ENCODE results near the gene SBK2.

The SBK2 gene

DNA sequence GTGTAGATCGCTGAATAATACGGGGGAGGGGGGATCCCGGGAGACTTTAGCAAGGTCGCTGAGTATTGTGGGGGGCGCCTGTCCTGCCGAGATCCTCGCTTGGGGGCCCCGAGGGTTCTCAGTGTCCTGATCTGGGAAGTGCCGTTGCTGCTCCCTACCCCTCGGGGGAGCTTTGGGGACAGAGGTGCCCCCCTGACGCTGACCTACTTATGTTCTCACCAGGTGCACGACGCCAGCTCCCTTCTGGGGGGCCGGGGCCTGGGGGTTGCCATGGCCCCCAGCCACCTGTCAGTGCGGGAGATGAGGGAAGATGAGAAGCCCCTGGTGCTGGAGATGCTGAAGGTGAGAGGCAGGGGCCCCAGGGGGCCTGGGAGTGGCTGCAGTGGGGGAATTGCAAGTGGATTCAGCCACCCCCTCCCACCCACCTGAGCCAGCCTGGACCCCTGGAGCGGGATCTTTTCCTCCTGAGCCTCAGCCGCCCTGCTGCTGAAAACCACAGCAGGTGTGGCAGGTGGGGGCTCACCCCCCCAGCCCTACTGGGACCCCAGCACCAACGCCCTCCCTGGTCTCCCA is 51.4 kb downstream of the SBK2 start:
- no peak for DNase-seq

DNA sequence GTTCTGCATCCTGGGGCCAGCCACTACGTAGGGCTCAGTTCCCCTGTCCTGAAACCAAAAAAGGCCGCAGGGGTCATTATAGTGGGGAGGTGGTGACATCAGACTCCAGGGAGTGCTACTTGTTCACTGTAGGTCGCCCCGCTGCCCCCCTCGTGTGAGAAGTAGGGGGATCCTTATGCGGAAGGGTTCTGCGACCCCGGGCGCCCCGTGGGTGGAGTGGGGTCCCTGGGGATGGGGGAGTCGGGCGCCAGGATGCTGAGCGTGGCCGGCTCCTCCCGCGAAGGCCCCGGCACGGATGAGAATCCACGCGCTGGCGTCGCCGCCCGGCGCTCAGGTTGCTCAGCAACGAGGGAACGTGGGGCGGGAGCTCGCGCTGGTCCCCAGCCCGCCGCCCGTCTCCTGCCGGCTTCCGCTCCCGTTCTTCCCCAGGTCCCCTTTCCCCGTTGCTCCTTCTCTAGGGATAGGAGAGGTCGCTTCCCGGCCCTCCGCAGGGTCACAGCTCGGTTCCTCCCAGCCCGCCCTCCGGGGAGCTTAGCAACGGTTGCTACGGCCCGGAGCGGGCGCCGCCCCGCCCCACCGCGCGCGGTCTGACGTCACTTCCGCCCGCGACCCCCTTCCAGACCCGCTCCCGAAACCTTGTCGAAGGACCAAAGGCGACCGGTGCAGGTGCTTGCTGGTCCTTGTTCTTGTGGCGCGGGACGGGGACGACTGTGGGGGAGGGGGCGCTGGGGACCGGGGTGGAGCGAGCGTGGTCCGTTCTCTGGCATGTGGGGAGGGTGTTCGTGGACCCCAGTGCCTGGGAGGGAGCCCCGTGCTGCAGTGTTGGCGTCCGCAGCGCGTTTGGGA is 52.1 kb downstream of the SBK2 start, which contains the start of gene NAT14:
TSS of gene NAT14 (plus strand) at position 596 of the 846 bp plus-strand sequence. CDS start 521 bp downstream, outside the sequence.
- DNase-seq: peak; percentile 74

DNA sequence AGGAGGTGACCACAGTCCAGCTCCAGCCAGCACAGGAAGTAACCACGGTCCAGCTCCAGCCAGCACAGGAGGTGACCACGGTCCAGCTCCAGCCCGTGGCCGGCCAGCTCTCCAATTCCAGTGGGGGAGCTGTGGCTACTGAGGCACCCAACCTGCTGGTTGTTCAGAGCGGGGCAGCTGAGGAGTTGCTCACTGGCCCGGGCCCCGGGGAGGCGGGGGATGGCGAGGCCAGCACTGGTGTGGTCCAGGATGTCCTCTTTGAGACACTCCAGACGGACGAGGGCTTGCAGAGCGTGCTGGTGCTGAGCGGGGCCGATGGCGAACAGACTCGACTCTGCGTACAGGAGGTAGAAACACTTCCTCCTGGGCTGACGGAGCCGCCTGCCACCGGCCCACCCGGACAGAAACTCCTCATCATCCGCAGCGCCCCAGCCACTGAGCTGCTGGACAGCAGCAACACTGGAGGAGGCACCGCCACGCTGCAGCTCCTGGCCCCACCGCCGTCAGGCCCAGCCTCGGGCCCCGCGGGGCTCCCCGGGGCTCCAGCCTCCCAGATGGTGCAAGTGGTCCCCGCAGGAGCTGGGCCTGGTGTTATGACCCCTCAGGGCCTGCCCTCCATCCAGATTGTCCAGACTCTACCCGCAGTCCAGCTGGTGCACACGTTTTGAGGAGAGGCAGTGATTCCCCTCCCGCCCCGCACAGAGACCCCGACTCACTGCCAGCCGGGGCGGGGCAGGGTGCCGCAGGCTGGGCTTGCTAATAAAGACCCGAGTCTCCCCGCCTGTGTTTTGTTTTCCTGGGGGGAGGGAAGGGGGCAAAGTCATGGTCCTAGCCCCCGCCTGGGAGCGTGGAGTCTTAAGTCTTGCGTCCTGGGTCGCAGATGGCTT is 53.0 kb downstream of the SBK2 start:
- DNase-seq: no peak

DNA sequence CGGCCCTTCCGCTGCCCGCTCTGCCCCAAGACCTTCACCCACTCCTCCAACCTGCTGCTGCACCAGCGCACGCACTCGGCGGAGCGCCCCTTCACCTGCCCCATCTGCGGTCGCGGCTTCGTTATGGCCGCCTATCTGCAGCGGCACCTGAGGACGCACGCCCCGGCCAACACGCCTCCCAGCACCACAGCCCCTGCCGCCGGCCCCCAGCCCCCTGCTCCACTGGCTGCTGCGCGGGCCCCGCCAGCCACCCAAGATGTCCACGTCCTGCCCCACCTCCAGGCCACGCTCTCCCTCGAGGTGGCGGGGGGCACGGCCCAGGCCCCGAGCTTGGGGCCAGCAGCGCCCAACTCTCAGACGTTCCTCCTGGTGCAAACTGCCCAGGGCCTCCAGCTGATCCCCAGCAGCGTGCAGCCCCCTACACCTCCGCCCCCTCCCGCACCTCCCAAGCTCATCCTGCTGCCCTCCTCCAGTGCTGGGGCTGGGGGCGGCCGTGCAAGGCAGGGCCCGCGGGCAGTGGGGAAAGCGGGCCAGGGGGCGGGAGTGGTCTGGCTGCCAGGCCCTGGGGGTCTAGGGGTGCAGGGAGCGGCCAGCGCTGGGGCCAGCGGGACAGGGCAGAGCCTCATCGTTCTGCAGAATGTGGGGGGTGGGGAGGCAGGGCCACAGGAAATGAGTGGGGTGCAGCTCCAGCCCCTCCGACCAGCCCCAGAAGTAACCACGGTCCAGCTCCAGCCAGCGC is 53.8 kb downstream of the SBK2 start:
- DNase-seq: no peak

DNA sequence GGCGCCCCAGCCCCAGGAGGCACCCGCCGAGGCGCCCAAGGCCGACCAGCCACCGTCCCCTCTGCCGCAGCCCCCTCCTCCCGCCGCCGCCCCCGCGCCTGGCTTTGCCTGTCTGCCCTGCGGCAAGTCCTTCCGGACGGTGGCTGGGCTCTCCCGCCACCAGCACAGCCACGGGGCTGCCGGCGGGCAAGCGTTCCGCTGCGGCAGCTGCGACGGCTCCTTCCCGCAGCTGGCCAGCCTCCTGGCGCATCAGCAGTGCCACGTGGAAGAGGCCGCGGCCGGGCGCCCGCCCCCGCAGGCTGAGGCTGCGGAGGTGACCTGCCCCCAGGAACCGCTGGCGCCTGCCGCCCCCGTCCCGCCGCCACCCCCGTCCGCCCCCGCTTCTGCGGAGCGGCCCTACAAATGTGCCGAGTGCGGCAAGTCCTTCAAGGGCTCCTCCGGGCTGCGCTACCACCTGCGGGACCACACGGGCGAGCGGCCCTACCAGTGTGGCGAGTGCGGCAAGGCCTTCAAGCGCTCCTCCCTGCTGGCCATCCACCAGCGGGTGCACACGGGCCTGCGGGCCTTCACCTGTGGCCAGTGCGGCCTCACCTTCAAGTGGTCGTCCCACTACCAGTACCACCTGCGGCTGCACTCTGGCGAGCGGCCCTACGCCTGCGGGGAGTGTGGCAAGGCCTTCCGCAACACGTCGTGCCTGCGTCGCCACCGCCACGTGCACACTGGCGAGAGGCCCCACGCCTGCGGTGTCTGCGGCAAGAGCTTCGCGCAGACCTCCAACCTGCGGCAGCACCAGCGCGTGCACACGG is 54.6 kb downstream of the SBK2 start:
- DNase-seq: no peak

DNA sequence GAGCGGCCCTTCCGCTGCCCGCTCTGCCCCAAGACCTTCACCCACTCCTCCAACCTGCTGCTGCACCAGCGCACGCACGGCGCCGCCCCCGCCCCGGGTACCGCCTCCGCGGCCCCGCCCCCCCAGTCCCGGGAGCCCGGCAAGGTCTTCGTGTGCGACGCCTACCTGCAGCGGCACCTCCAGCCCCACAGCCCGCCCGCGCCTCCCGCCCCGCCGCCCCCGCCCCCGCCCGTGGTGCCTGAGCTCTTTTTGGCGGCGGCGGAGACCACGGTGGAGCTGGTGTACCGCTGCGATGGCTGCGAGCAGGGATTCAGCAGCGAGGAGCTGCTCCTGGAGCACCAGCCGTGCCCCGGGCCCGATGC is 55.2 kb downstream of the SBK2 start:
- DNase-seq: no peak

DNA sequence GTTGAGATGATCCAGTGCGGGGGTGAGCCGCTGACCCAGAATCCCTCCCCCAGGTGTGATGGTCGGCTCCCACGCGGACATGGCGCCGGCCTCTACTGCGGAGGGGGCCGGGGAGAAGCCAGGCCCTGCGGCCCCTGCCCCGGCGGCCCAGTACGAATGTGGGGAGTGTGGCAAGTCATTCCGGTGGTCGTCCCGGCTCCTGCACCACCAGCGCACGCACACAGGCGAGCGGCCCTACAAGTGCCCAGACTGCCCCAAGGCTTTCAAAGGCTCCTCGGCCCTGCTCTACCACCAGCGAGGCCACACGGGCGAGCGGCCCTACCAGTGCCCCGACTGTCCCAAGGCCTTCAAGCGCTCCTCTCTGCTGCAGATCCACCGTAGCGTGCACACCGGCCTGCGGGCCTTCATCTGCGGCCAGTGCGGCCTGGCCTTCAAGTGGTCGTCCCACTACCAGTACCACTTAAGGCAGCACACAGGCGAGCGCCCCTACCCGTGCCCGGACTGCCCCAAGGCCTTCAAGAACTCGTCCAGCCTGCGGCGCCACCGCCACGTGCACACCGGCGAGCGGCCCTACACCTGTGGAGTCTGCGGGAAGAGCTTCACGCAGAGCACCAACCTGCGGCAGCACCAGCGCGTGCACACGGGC is 55.7 kb downstream of the SBK2 start:
- DNase-seq: no peak

DNA sequence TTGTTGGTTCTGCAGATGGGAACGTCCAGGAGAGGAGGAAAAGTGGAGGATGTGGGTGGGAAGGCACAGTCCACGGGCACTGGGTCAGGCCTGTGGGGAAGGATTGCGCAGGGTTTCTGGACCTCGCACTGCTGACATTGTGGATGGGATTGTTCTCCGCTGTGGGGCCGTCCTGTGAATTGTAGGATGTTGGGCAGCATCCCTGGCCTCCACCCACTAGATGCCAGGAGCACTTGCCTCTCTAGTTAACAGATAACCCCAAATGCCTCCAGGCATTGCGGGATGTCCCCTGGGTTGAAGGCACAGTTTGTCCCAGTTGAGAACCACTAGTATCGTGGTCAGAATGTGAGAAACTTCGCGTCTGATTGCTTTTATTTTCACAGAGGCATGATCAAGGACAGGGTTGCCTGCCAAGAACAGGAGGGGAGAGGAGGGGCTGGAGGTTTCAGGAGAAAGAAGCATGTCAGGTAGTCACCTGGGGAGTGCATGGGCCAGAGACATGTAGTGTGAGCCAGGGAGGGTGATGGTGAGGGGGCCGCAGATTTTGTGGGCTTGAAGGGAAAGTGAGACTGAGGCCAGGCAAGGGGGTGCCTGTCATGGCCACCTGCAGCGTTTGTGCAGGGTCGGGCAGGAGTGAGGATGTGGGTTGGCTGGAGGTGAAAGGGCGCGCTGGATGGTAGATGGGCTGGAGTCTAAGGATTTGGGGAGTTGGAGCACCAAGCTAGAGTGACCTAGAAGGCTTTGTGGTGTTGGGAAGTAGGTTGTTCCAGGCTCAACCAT is 57.3 kb downstream of the SBK2 start:
- no peak for DNase-seq

DNA sequence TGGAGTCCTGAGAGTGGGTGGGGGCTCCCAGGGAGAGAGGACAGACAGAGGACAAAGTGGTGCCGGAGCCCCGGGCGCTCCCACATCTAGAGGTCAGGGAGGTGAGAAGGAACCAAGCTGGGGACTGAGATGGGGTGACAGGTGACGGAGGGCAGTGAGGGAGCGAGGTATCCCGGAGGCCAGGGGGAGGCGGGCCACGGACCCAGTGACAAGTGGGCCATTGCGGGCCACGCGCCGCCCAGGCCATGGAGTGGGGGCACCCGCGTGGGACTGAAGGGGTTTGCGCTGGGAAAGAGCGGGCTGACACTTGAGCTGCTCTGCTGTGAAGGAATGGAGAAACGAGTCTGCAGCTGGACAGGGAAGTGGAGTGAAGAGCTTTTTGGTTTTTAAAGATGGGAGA is 57.9 kb downstream of the SBK2 start:
- no peak for DNase-seq
